Fibroblast of lung (primary cell): ENCODE data around the gene TOX2. TPM values are rescaled to one million over a fixed set of nuclear protein-coding genes. Genes with fewer than 3 reads are reported as not detected.

ENCODE experiments used
- DNase-seq, 2 donors: peaks; one replicate each; pipeline versions ENCODE4 v3.0.0 to v3.0.0-alpha.2; 2010; ENCODE audit warnings: low read depth in 2 of 2
- H2AFZ ChIP-seq: 2 replicates; pipeline ENCODE4 v1.5.1; 2012; ENCODE audit warnings: low read length, control low read depth, inconsistent platforms
- H3K27ac ChIP-seq: 2 replicates; pipeline ENCODE4 v1.5.1; 2011; ENCODE audit warnings: low read length, control low read depth; ENCODE audit not compliant: insufficient read depth
- H3K27me3 ChIP-seq: 2 replicates; pipeline ENCODE4 v1.5.1; 2011; ENCODE audit warnings: mild to moderate bottlenecking, low read length; ENCODE audit not compliant: control insufficient read depth, insufficient read depth
- H3K36me3 ChIP-seq: 2 replicates; pipeline ENCODE4 v1.5.1; 2011; ENCODE audit warnings: low read length; ENCODE audit not compliant: control insufficient read depth, insufficient read depth
- H3K4me1 ChIP-seq: 2 replicates; pipeline ENCODE4 v1.5.1; 2011; ENCODE audit warnings: low read length; ENCODE audit not compliant: control insufficient read depth, insufficient read depth; ENCODE audit errors: extremely low read depth
- H3K4me2 ChIP-seq: 2 replicates; pipeline ENCODE4 v1.5.1; 2011; ENCODE audit warnings: low read length, control low read depth; ENCODE audit not compliant: insufficient read depth; ENCODE audit errors: extremely low read depth
- H3K4me3 ChIP-seq, 4 experiments: fragments of 200-600 bp in 1 of 4; sonication (generic) in 1 of 4; replicated peaks in 1 of 4; 2 replicates each; pipeline ENCODE4 v1.5.1; 2011 to 2016; ENCODE audit warnings: low read length in 4 of 4, low read depth in 3 of 4, mild to moderate bottlenecking in 3 of 4, control low read depth in 2 of 4, inconsistent platforms in 1 of 4, mixed read lengths in 1 of 4; ENCODE audit not compliant: insufficient read depth in 1 of 4; ENCODE audit errors: control extremely low read depth in 1 of 4
- H3K79me2 ChIP-seq: 2 replicates; pipeline ENCODE4 v1.5.1; 2012; ENCODE audit warnings: mild to moderate bottlenecking, low read length, inconsistent platforms; ENCODE audit not compliant: control insufficient read depth, insufficient read depth
- H3K9ac ChIP-seq: 2 replicates; pipeline ENCODE4 v1.5.1; 2011; ENCODE audit warnings: mild to moderate bottlenecking, low read length, control low read depth; ENCODE audit not compliant: insufficient read depth
- H3K9me3 ChIP-seq: 2 replicates; pipeline ENCODE4 v1.5.1; 2012; ENCODE audit warnings: low read depth, low read length; ENCODE audit not compliant: control insufficient read depth, insufficient read depth
- H4K20me1 ChIP-seq: 2 replicates; pipeline ENCODE4 v1.5.1; 2011; ENCODE audit warnings: low read length; ENCODE audit not compliant: control insufficient read depth, insufficient read depth; ENCODE audit errors: extremely low read depth
- CTCF ChIP-seq, 2 donors: IDR thresholded peaks in 1 of 2; conservative IDR thresholded peaks in 1 of 2; 1 replicate in 1 of 2; 2 replicates in 1 of 2; pipeline ENCODE4 v1.5.1; 2011 to 2012; ENCODE audit warnings: low read length in 2 of 2, control low read depth in 1 of 2, inconsistent platforms in 1 of 2, low read depth in 1 of 2, mild to moderate bottlenecking in 1 of 2
- EZH2 ChIP-seq: IDR thresholded peaks from 2 replicates; pipeline ENCODE4 v1.5.1; 2012; ENCODE audit warnings: low read length, control low read depth, mild to moderate bottlenecking; ENCODE audit errors: missing control alignments
- polyA plus RNA-seq, 2 donors: library from polyadenylated mRNA; depleted of rRNA in 1 of 2; stranded (reverse) in 1 of 2; unstranded in 1 of 2; fragments of >200 nt; gene quantifications; 2 replicates each; pipeline ENCODE4 v1.2.1, GENCODE V29; 2011 to 2012; ENCODE audit warnings: missing spikeins in 1 of 2
- total RNA-seq: library from RNA; depleted of rRNA; stranded (reverse); fragments of >200 nt; gene quantifications from 2 replicates; pipeline ENCODE4 v1.2.1, GENCODE V29; 2014

Gene TOX2
- total and polyA plus RNA-seq, 2 donors (not counting 1 experiment from before 2014, with no cell fraction given) = 5.9 to 9.6 TPM

GRCh38 chr20:44018942-44019637 lies 104.4 kb downstream of the TOX2 start:
- Histone ChIP-seq H3K27me3 (no peaks in the 10 kb centered on the region), H3K79me2 (no peaks in the 10 kb centered on the region), H3K36me3 (no peaks in the 10 kb centered on the region), H4K20me1 (no peaks in the 10 kb centered on the region), H3K9ac (no peak overlapping the region), H3K4me3 (no peak overlapping the region), H3K27ac (no peak overlapping the region), H3K9me3 (no peaks in the 10 kb centered on the region), H3K4me1 (peaks cover 25% of the 10 kb centered on the region), H3K4me2 (peak overlapping the region; percentile 38), H2AFZ (no peak overlapping the region)
- DNase-seq = no peak
- TF ChIP-seq EZH2 = no peak
- no peak for TF ChIP-seq CTCF (conservative IDR thresholded peaks at IDR 0.05 in 1 of 2, IDR thresholded peaks at IDR 0.05 in 1 of 2; ENCODE audit: low read depth in 1 of 2, low read length in 2 of 2)

GRCh38 chr20:44019638-44020335 lies 105.1 kb downstream of the TOX2 start:
- Histone ChIP-seq H3K79me2 (no peaks in the 10 kb centered on the region), H3K4me3 (no peak overlapping the region), H3K36me3 (no peaks in the 10 kb centered on the region), H2AFZ (no peak overlapping the region), H3K27me3 (no peaks in the 10 kb centered on the region), H3K27ac (no peak overlapping the region), H3K9me3 (no peaks in the 10 kb centered on the region), H3K9ac (no peak overlapping the region), H4K20me1 (no peaks in the 10 kb centered on the region), H3K4me2 (peak overlapping the region; percentile 15), H3K4me1 (peaks cover 23% of the 10 kb centered on the region)
- DNase-seq = peak; percentile 37 to 43
- TF ChIP-seq CTCF (conservative IDR thresholded peaks at IDR 0.05 in 1 of 2, IDR thresholded peaks at IDR 0.05 in 1 of 2; ENCODE audit: low read depth in 1 of 2, low read length in 2 of 2) = no peak
- no peak for TF ChIP-seq EZH2

GRCh38 chr20:44020406-44021148 lies 105.9 kb downstream of the TOX2 start:
- Histone ChIP-seq H3K79me2 (no peaks in the 10 kb centered on the region), H3K27me3 (no peaks in the 10 kb centered on the region), H3K9me3 (no peaks in the 10 kb centered on the region), H3K4me1 (peaks cover 21% of the 10 kb centered on the region), H3K9ac (no peak overlapping the region), H3K27ac (no peak overlapping the region), H3K4me3 (no peak overlapping the region), H2AFZ (no peak overlapping the region), H3K4me2 (no peak overlapping the region), H3K36me3 (no peaks in the 10 kb centered on the region), H4K20me1 (no peaks in the 10 kb centered on the region)
- no peak for DNase-seq
- no peak for TF ChIP-seq CTCF (conservative IDR thresholded peaks at IDR 0.05 in 1 of 2, IDR thresholded peaks at IDR 0.05 in 1 of 2; ENCODE audit: low read depth in 1 of 2, low read length in 2 of 2)
